ENCODE measurements around the gene USP50. TPM values are rescaled to one million over a fixed set of nuclear protein-coding genes. Genes with fewer than 3 reads are reported as not detected.

The USP50 gene
- polyA plus RNA-seq, 1 donor from 2014 or later: 1.4 TPM

GRCh38 chr15:50543556-50543955, 2.9 kb downstream of the USP50 start:
- H3K4me2 ChIP-seq (ENCODE audit: low read length): no peak overlapping the region

DNA sequence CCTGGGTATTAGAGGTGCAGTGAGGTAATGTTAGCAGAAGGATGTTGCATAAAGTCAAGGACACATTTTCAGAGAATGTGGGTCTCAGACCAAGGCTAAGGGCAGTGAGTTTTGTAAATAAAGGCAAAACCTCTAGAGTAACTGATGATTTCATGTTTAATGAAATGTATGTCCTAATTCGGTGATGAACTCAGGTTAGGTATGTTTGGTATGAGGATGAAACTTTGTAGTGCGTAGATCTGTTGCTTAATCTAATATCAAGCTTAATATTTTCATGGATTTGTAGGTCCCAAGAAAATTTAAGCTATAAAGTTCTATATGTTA, 3.6 kb downstream of the USP50 start:
- Histone ChIP-seq H3K9me2 (ENCODE audit: insufficient read depth, low read length) (no peaks in the 10 kb centered on the region), H3K27me3 (ENCODE audit: insufficient read depth, low read depth, low read length) (no peaks in the 10 kb centered on the region), H3K4me2 (ENCODE audit: low read length) (no peak overlapping the region), H3K4me3 (ENCODE audit: low read length) (no peak overlapping the region), H3K9me3 (ENCODE audit: low read length) (no peaks in the 10 kb centered on the region), H3K9ac (ENCODE audit: low read length) (no peak overlapping the region), H2AFZ (ENCODE audit: low read depth, low read length) (no peak overlapping the region), H3K36me3 (ENCODE audit: insufficient read depth, low read length) (no peaks in the 10 kb centered on the region), H3K79me2 (replicated peaks; ENCODE audit: insufficient read depth, low read length) (no peaks in the 10 kb centered on the region), H3K27ac (ENCODE audit: low read length) (no peak overlapping the region), H4K20me1 (ENCODE audit: insufficient read depth) (no peaks in the 10 kb centered on the region), H3F3A (ENCODE audit: insufficient read depth, low read length, poor library complexity, severe bottlenecking) (no peaks in the 10 kb centered on the region)
- no peak for TF ChIP-seq CTCF (IDR thresholded peaks at IDR 0.05; ENCODE audit: poor library complexity, severe bottlenecking)
- TF ChIP-seq TAF1 (IDR thresholded peaks at IDR 0.05; ENCODE audit: low read depth): no peak
- no peak for TF ChIP-seq MXI1 (conservative IDR thresholded peaks at IDR 0.05; ENCODE audit: poor library complexity, severe bottlenecking)
- TF ChIP-seq SMC3 (conservative IDR thresholded peaks at IDR 0.05; ENCODE audit: poor library complexity): no peak
- no peak for TF ChIP-seq POLR2AphosphoS5 (IDR thresholded peaks at IDR 0.05)
- no peak for TF ChIP-seq EZH2 (IDR thresholded peaks at IDR 0.05; ENCODE audit: borderline replicate concordance, insufficient read depth, low read length, poor library complexity, severe bottlenecking)
- no peak for TF ChIP-seq EP300 (conservative IDR thresholded peaks at IDR 0.05; ENCODE audit: poor library complexity, severe bottlenecking)
- TF ChIP-seq, protein P1, sequence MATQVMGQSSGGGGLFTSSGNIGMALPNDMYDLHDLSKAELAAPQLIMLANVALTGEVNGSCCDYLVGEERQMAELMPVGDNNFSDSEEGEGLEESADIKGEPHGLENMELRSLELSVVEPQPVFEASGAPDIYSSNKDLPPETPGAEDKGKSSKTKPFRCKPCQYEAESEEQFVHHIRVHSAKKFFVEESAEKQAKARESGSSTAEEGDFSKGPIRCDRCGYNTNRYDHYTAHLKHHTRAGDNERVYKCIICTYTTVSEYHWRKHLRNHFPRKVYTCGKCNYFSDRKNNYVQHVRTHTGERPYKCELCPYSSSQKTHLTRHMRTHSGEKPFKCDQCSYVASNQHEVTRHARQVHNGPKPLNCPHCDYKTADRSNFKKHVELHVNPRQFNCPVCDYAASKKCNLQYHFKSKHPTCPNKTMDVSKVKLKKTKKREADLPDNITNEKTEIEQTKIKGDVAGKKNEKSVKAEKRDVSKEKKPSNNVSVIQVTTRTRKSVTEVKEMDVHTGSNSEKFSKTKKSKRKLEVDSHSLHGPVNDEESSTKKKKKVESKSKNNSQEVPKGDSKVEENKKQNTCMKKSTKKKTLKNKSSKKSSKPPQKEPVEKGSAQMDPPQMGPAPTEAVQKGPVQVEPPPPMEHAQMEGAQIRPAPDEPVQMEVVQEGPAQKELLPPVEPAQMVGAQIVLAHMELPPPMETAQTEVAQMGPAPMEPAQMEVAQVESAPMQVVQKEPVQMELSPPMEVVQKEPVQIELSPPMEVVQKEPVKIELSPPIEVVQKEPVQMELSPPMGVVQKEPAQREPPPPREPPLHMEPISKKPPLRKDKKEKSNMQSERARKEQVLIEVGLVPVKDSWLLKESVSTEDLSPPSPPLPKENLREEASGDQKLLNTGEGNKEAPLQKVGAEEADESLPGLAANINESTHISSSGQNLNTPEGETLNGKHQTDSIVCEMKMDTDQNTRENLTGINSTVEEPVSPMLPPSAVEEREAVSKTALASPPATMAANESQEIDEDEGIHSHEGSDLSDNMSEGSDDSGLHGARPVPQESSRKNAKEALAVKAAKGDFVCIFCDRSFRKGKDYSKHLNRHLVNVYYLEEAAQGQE (IDR thresholded peaks at IDR 0.05; ENCODE audit: borderline replicate concordance): no peak
- TF ChIP-seq RAD21 (conservative IDR thresholded peaks at IDR 0.05): no peak

More at GRCh38 chr15:50543556-50543955, 2.9 kb downstream of the USP50 start:
- H3K27ac ChIP-seq (ENCODE audit: low read length): no peak overlapping the region
- H2AFZ ChIP-seq (ENCODE audit: low read depth, low read length): no peak overlapping the region
- no peaks in the 10 kb centered on the region for H3K9me3 ChIP-seq (ENCODE audit: low read length)
- no peak for TF ChIP-seq EP300 (conservative IDR thresholded peaks at IDR 0.05; ENCODE audit: poor library complexity, severe bottlenecking)
- TF ChIP-seq, protein P1 (IDR thresholded peaks at IDR 0.05; ENCODE audit: borderline replicate concordance): no peak
- TF ChIP-seq SMC3 (conservative IDR thresholded peaks at IDR 0.05; ENCODE audit: poor library complexity): no peak
- no peak for TF ChIP-seq RAD21 (conservative IDR thresholded peaks at IDR 0.05)
- TF ChIP-seq CTCF (IDR thresholded peaks at IDR 0.05; ENCODE audit: poor library complexity, severe bottlenecking): no peak
- no peak for TF ChIP-seq TAF1 (IDR thresholded peaks at IDR 0.05; ENCODE audit: low read depth)
- TF ChIP-seq EZH2 (IDR thresholded peaks at IDR 0.05; ENCODE audit: borderline replicate concordance, insufficient read depth, low read length, poor library complexity, severe bottlenecking): no peak
- no peak for TF ChIP-seq POLR2AphosphoS5 (IDR thresholded peaks at IDR 0.05)
- no peak for TF ChIP-seq MXI1 (conservative IDR thresholded peaks at IDR 0.05; ENCODE audit: poor library complexity, severe bottlenecking)
- H3K36me3 ChIP-seq (ENCODE audit: insufficient read depth, low read length): no peaks in the 10 kb centered on the region
- H3K79me2 ChIP-seq (replicated peaks; ENCODE audit: insufficient read depth, low read length): no peaks in the 10 kb centered on the region
- H3K9me2 ChIP-seq (ENCODE audit: insufficient read depth, low read length): no peaks in the 10 kb centered on the region
- no peak overlapping the region for H3K4me3 ChIP-seq (ENCODE audit: low read length)
- H3K27me3 ChIP-seq (ENCODE audit: insufficient read depth, low read depth, low read length): no peaks in the 10 kb centered on the region
- no peaks in the 10 kb centered on the region for H4K20me1 ChIP-seq (ENCODE audit: insufficient read depth)
- no peaks in the 10 kb centered on the region for H3F3A ChIP-seq (ENCODE audit: insufficient read depth, low read length, poor library complexity, severe bottlenecking)
- no peak overlapping the region for H3K9ac ChIP-seq (ENCODE audit: low read length)
